ENCODE results near the gene PTPRS. TPM values are rescaled to one million over a fixed set of nuclear protein-coding genes. Genes with fewer than 3 reads are reported as not detected.

PTPRS gene
- total and polyA plus RNA-seq, 9 of the 15 experiments (the other 6 are each of a cell fraction or from before 2014, with no cell fraction given) = 1.1 to 49.4 (median 14.1) TPM

DNA sequence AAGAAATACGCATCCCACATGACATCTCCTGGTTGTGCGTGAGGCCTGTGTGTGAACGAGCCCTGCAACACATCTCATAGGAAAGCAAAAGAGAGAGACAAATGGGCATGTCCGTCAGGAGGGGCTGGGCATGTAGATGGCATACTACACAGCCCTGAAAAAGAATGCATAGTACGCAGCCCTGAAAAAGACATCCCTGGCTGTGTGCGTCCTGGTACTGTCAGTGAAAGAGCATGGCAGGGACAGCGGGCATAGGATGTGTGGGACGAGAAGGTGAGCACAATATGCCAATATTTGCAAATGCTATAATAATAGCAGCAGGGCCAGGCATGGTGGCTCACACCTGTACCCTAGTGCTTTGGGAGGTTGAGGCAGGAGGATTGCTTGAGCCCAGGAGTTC lies 28.6 kb downstream of the PTPRS start:
- H3K79me2 ChIP-seq (ENCODE audit: control insufficient read depth, insufficient read depth, low read length) = no peaks in the 10 kb centered on the region
- H3K4me1 ChIP-seq (replicated peaks in 1 of 2; ENCODE audit: control insufficient read depth in 2 of 2, insufficient read depth in 2 of 2, low read length in 2 of 2) = peaks cover 0 to 9% of the 10 kb centered on the region in 2 experiments; a peak in 2 of 5 replicates
- DNase-seq (ENCODE audit: extremely low read depth in 1 of 4, low spot score in 3 of 4) (no peak), FAIRE-seq (no peak), ATAC-seq (no peak)
- H3K4me3 ChIP-seq = no peak overlapping the region
- intact Hi-C loops (cut with micrococcal nuclease) (no loop called here), in situ Hi-C loops (cut with MboI) (no loop called here)
- WGBS (ENCODE audit: insufficient coverage, low coverage, missing lambda C conversion rate) = 54% methylated on average over 5 of the region's 8 CpGs
- H4K20me1 ChIP-seq (replicated peaks; ENCODE audit: control insufficient read depth, insufficient read depth, low read length) = peaks cover 8% of the 10 kb centered on the region; the same call in 1 of the 2 replicates
- POLR2A ChIA-PET = interaction anchor here (1.0 kb wide), 1 partner anchor 9 kb away, joined by 3 read pairs; no protein-coding TSS in a partner anchor
- no peaks in the 10 kb centered on the region for H3K9me3 ChIP-seq (replicated peaks; ENCODE audit: control insufficient read depth, insufficient read depth, low read depth, low read length)
- no peak overlapping the region for H3K27ac ChIP-seq (ENCODE audit: extremely low read depth, low read depth, low read length)
- CTCF ChIA-PET (ENCODE audit: low intra/inter-chr PET ratio) = no interaction called here
- H3K9ac ChIP-seq (ENCODE audit: insufficient read depth in 1 of 2, low read depth in 2 of 2, low read length in 2 of 2) = no peak overlapping the region
- no peaks in the 10 kb centered on the region for H3K27me3 ChIP-seq (ENCODE audit: control insufficient read depth in 2 of 2, insufficient read depth in 2 of 2, low read length in 2 of 2)
- no peaks in the 10 kb centered on the region for H3K9me1 ChIP-seq (ENCODE audit: control insufficient read depth, insufficient read depth, low read length)
- no peaks in the 10 kb centered on the region for H3K36me3 ChIP-seq (ENCODE audit: control insufficient read depth, insufficient read depth, low read length)
- no peak overlapping the region for H3K4me2 ChIP-seq (ENCODE audit: insufficient read depth, low read length)
- H2AFZ ChIP-seq (ENCODE audit: low read depth, low read length) = no peak overlapping the region
- no TSS peak for BruUV-seq (replicated peaks)
- TF ChIP-seq ZNF699 (CRISPR knock-in tag; IDR thresholded peaks at IDR 0.05; ENCODE audit: insufficient replicate concordance) (no peak), HDAC2 (IDR thresholded peaks at IDR 0.05) (0 out of 2 replicates have a peak, but pooled peaks have one; percentile 29), BCOR (IDR thresholded peaks at IDR 0.05) (peak; percentile 87), NR1H2 (CRISPR knock-in tag; IDR thresholded peaks at IDR 0.05) (no peak), ZFP1 (CRISPR knock-in tag; IDR thresholded peaks at IDR 0.05) (no peak), CXXC5 (CRISPR knock-in tag; IDR thresholded peaks at IDR 0.05) (no peak), ZNF316 (IDR thresholded peaks at IDR 0.05) (no peak), TAF7 (tag; IDR thresholded peaks at IDR 0.05) (no peak), KDM1A (IDR thresholded peaks at IDR 0.05) (peak; percentile 27 to 74; a peak in 2 of 4 replicates), MYBL2 (IDR thresholded peaks at IDR 0.05; ENCODE audit: low read depth) (no peak), MYBL2 (CRISPR knock-in tag; IDR thresholded peaks at IDR 0.05; ENCODE audit: borderline replicate concordance) (no peak), MAFF (IDR thresholded peaks at IDR 0.05; ENCODE audit: low read length) (no peak), CBFA2T2 (conservative IDR thresholded peaks at IDR 0.05) (no peak), SNIP1 (IDR thresholded peaks at IDR 0.05; ENCODE audit: low read depth) (no peak), ZNF583 (CRISPR knock-in tag; IDR thresholded peaks at IDR 0.05) (no peak), FOXA3 (CRISPR knock-in tag; conservative IDR thresholded peaks at IDR 0.05 in 1 of 2, IDR thresholded peaks at IDR 0.05 in 1 of 2) (no peak), DACH1 (IDR thresholded peaks at IDR 0.05; ENCODE audit: partially characterized antibody) (no peak), ZNF408 (CRISPR knock-in tag; IDR thresholded peaks at IDR 0.05; ENCODE audit: low read depth) (no peak), NCOA4 (IDR thresholded peaks at IDR 0.05; ENCODE audit: partially characterized antibody) (no peak), FOXA1 (IDR thresholded peaks at IDR 0.05; ENCODE audit: borderline replicate concordance) (no peak), RBM15 (IDR thresholded peaks at IDR 0.05; ENCODE audit: insufficient read depth, low read length) (no peak)
- TF ChIP-seq, protein P1, sequence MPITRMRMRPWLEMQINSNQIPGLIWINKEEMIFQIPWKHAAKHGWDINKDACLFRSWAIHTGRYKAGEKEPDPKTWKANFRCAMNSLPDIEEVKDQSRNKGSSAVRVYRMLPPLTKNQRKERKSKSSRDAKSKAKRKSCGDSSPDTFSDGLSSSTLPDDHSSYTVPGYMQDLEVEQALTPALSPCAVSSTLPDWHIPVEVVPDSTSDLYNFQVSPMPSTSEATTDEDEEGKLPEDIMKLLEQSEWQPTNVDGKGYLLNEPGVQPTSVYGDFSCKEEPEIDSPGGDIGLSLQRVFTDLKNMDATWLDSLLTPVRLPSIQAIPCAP (CRISPR knock-in tag; IDR thresholded peaks at IDR 0.05; ENCODE audit: borderline replicate concordance) = no peak
- TF ChIP-seq, protein P2, sequence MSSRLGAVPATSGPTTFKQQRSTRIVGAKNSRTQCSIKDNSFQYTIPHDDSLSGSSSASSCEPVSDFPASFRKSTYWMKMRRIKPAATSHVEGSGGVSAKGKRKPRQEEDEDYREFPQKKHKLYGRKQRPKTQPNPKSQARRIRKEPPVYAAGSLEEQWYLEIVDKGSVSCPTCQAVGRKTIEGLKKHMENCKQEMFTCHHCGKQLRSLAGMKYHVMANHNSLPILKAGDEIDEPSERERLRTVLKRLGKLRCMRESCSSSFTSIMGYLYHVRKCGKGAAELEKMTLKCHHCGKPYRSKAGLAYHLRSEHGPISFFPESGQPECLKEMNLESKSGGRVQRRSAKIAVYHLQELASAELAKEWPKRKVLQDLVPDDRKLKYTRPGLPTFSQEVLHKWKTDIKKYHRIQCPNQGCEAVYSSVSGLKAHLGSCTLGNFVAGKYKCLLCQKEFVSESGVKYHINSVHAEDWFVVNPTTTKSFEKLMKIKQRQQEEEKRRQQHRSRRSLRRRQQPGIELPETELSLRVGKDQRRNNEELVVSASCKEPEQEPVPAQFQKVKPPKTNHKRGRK (tag; IDR thresholded peaks at IDR 0.05) = no peak
- TF ChIP-seq, protein P3, sequence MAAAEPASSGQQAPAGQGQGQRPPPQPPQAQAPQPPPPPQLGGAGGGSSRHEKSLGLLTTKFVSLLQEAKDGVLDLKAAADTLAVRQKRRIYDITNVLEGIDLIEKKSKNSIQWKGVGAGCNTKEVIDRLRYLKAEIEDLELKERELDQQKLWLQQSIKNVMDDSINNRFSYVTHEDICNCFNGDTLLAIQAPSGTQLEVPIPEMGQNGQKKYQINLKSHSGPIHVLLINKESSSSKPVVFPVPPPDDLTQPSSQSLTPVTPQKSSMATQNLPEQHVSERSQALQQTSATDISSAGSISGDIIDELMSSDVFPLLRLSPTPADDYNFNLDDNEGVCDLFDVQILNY (CRISPR knock-in tag; IDR thresholded peaks at IDR 0.05) = no peak

Measured in K562 (cell line).